Osteocyte (in vitro differentiated cells): Measurements from ENCODE around the gene CEBPE. TPM values are rescaled to one million over a fixed set of nuclear protein-coding genes. Genes with fewer than 3 reads are reported as not detected.

Experiments
- DNase-seq: peaks from one replicate; pipeline ENCODE4 v3.0.0; 2021; ENCODE audit warnings: mixed read lengths; ENCODE audit not compliant: unreplicated experiment; ENCODE audit errors: extremely low spot score
- H3K27ac Mint-ChIP-seq: one replicate; pipeline ENCODE4 v1.8.0; 2021; ENCODE audit warnings: mild to moderate bottlenecking, mixed read lengths; ENCODE audit not compliant: unreplicated experiment
- H3K27me3 Mint-ChIP-seq: one replicate; pipeline ENCODE4 v1.8.0; 2021; ENCODE audit warnings: mixed read lengths; ENCODE audit not compliant: unreplicated experiment
- H3K36me3 Mint-ChIP-seq: one replicate; pipeline ENCODE4 v1.8.0; 2021; ENCODE audit warnings: mixed read lengths; ENCODE audit not compliant: unreplicated experiment
- H3K4me1 Mint-ChIP-seq: one replicate; pipeline ENCODE4 v1.8.0; 2021; ENCODE audit warnings: mixed read lengths; ENCODE audit not compliant: unreplicated experiment
- H3K4me3 Mint-ChIP-seq: one replicate; pipeline ENCODE4 v1.8.0; 2021; ENCODE audit warnings: mild to moderate bottlenecking, moderate library complexity, mixed read lengths; ENCODE audit not compliant: unreplicated experiment
- H3K9me3 Mint-ChIP-seq: one replicate; pipeline ENCODE4 v1.8.0; 2021; ENCODE audit warnings: mixed read lengths; ENCODE audit not compliant: unreplicated experiment
- CTCF ChIP-seq: fragments of 200-600 bp; sonication (generic); IDR thresholded peaks from 2 replicates; pipeline ENCODE4 v1.5.0; 2021; ENCODE audit warnings: antibody characterized with exemption, mild to moderate bottlenecking, moderate library complexity
- total RNA-seq: library from RNA; stranded (reverse); gene quantifications from 2 replicates; pipeline ENCODE4 v1.2.1, GENCODE V29; 2021

Gene CEBPE
- total RNA-seq, 1 donor from 2014 or later = not detected

GRCh38 chr14:23121361-23121771 is 2.3 kb upstream of the CEBPE start:
- Mint-ChIP-seq H3K27me3 (peaks cover 17% of the 10 kb centered on the region), H3K4me3 (no peak overlapping the region), H3K4me1 (peaks cover 9% of the 10 kb centered on the region), H3K9me3 (no peaks in the 10 kb centered on the region), H3K36me3 (no peaks in the 10 kb centered on the region), H3K27ac (no peak overlapping the region)
- no peak for TF ChIP-seq CTCF
- no peak for DNase-seq

- Mint-ChIP-seq H3K9me3 (no peaks in the 10 kb centered on the region), H3K27me3 (peaks cover 13% of the 10 kb centered on the region), H3K4me1 (peaks cover 9% of the 10 kb centered on the region), H3K36me3 (no peaks in the 10 kb centered on the region), H3K27ac (no peak overlapping the region), H3K4me3 (no peak overlapping the region)
- peak; percentile 94 for DNase-seq
- TF ChIP-seq CTCF = peak; percentile 100
These were observed 1.6 kb upstream of the CEBPE start for GRCh38 chr14:23120541-23121251.

GRCh38 chr14:23119363-23120327 is 590 bp upstream of the CEBPE start:
- Mint-ChIP-seq H3K9me3 (no peaks in the 10 kb centered on the region), H3K36me3 (no peaks in the 10 kb centered on the region), H3K4me1 (peaks cover 17% of the 10 kb centered on the region), H3K27me3 (peaks cover 7% of the 10 kb centered on the region), H3K27ac (no peak overlapping the region), H3K4me3 (no peak overlapping the region)
- DNase-seq = no peak
- TF ChIP-seq CTCF = no peak

- H3K27ac Mint-ChIP-seq = no peak overlapping the region
- H3K4me3 Mint-ChIP-seq = no peak overlapping the region
- no peaks in the 10 kb centered on the region for H3K27me3 Mint-ChIP-seq
- DNase-seq = no peak
- no peak for TF ChIP-seq CTCF
- no peaks in the 10 kb centered on the region for H3K9me3 Mint-ChIP-seq
- no peaks in the 10 kb centered on the region for H3K36me3 Mint-ChIP-seq
- peaks cover 35% of the 10 kb centered on the region for H3K4me1 Mint-ChIP-seq
These were observed 1.6 kb downstream of the CEBPE start for GRCh38 chr14:23117371-23118020.
